GM12873 (cell line): ENCODE data around the gene B3GAT2.

Experiments used
- TF ChIP-seq, protein P1 (sequence below): IDR thresholded peaks from 2 replicates; pipeline ENCODE4 v1.5.1; 2012; ENCODE audit warnings: low read depth, mild to moderate bottlenecking, moderate library complexity, low read length, control low read depth; ENCODE audit not compliant: insufficient read depth; ENCODE audit errors: missing control alignments

Gene B3GAT2

DNA sequence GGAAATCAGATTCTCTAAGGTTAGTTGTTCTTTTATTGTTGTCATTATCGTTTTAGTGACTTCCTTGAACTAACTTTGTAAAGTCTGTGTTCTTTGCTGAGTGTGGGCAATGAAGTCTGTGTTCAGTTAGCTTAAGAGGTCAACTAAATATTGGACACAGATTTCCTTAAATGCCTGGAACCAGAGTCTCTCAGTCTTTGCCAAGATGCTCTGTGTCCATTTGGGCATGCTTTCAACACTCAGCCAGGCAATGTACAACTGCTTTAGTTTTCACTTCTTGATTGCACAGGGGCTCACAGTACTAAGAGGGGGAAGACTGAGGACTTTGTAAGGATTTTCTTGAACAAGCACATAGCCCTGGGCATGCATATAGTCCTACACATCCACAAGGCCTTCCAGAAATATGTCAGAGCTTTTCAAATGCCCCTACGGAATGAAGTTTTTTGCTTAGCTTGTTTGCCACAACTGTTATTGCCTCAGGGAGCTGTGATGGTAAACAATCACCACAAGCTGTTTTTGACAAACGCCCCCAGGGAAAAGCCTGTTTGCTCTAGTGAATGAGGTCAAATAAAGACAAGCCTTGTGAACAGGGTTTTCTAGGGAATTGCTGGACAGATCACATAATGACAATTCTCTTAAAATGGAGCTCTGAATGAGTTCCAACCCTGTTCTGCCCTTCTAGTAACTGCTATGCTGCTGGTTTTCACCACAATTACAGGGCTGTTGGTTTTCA lies 82.5 kb downstream of the B3GAT2 start:
- TF ChIP-seq, protein P1, sequence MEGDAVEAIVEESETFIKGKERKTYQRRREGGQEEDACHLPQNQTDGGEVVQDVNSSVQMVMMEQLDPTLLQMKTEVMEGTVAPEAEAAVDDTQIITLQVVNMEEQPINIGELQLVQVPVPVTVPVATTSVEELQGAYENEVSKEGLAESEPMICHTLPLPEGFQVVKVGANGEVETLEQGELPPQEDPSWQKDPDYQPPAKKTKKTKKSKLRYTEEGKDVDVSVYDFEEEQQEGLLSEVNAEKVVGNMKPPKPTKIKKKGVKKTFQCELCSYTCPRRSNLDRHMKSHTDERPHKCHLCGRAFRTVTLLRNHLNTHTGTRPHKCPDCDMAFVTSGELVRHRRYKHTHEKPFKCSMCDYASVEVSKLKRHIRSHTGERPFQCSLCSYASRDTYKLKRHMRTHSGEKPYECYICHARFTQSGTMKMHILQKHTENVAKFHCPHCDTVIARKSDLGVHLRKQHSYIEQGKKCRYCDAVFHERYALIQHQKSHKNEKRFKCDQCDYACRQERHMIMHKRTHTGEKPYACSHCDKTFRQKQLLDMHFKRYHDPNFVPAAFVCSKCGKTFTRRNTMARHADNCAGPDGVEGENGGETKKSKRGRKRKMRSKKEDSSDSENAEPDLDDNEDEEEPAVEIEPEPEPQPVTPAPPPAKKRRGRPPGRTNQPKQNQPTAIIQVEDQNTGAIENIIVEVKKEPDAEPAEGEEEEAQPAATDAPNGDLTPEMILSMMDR: no peak

DNA sequence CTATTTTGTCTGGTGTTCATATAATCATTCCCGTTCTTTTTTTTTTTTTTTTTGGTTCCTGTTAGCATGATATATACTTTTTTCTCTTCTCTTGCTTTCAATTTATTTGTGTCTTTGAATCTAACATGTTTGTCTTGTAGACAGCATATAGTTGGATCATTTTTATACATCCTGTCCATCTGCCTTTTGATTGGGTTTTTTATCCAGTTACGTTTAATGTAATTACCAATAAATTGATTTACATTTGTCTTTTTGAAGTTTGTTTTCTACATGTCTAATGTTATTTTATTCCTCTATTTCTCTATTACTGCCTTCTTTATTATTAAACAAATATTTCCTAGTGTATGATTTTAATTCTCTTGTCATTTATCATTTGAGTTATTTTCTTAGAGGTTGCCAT lies 84.4 kb downstream of the B3GAT2 start:
- TF ChIP-seq, protein P1: no peak

DNA sequence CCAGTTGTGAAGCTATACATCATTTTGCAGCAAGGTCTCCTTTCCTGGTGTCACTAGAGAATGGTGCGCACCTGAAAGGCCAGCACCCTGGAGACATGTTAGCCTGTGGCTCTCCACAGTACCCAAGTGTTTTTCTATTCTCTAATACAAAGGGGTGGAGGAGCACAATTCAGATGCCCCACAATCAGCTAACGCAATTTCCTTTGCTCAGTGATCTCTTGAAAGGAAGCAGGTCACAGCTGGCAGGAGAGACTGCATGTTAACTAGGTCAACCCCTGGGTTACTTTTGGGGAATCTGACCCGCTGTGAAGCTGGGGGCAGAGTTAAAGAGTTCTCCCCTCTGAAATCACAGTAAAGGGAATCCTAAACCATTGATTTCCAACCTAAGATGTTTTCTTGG lies 92.5 kb downstream of the B3GAT2 start:
- TF ChIP-seq, protein P1: no peak

DNA sequence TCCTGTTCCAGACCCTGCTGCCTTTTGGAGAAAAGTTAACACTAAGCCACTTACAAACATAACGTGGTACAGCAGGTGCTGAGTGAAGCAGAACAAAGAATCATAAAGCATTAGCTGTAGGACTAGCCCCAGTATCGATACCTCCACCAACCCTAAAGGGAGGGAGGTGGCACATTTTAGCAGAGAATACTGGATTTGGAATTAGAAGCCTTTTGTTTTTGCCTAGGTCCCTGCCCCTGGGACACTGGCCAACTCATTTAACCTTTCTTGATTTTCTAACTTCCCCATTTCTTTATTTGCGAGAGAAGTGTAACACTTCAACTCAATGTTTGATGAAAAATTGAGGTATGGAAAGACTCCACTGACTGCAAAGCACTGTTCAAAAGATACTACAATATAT lies 93.5 kb downstream of the B3GAT2 start:
- TF ChIP-seq, protein P1: no peak

DNA sequence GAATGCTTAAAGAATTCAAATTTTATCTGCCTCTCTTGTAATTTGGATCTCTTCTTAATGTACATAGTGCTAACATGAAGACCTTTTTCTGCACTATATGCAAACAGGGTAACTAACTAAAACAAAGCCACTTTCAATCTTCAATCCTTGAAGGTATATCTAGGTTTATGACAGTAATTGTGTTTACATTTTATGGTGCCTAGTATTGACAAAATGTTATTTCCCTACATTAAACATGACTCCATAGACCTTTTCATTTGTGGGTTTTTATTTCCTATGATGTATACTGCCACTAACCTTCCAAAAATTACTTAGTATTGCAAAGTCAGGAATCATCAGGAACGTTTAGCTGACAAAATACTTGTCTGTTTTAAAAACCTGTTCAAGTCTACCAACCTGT lies 95.9 kb downstream of the B3GAT2 start:
- TF ChIP-seq, protein P1: no peak

DNA sequence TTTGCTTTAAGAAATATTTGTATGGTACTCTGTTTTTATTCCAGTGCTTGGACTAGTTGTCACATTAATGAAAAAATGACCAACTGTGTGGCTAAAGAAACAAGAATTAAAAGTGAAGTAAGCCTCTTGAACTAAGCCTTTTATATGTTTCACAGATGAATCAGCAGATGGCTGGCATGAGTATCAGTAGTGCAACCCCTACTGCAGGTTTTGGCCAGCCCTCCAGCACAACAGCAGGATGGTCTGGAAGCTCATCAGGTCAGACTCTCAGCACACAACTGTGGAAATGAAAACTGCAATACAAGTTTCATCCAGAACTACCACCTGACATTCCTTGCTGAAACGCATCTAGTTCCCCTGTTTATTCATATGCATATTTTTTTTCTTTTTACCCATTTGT lies 96.8 kb downstream of the B3GAT2 start:
- TF ChIP-seq, protein P1: no peak

DNA sequence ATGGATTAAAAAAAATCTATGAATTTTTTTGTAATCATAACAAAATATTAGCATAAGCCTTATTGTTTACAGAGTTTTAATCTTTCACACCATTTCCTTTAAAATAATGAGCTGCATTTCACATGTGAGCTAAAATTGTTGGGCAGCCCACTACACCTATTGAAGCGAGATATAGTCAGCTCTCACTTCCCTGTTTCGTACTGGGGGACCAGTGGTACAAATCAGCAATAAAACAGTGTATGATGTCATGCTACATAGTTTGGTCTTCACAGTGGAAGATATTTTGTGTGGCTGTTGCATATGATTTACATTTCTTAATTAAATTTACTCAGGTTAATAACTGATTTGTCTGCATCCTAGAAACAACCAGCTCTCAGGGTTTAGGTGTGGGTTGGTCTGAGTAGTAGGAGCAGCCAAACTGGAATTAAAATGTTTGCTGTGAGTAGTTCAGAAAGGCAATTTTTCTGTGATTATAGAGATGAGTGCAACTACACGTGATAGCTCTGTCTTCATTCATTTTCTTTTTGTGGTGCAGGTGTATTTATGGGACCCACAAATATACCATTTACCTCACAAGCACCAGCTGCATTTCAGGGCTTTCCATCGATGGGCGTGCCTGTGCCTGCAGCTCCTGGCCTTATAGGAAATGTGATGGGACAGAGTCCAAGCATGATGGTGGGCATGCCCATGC lies 99.3 kb downstream of the B3GAT2 start:
- TF ChIP-seq, protein P1: no peak
